HCT116 (cell line): Measurements from ENCODE around the gene SCAI. TPM values are rescaled to one million over a fixed set of nuclear protein-coding genes. Genes with fewer than 3 reads are reported as not detected.

Source experiments
- ATAC-seq: fragments of 200-7000 bp; cut with Tn5 transposase; 2 replicates; pipeline ENCODE4 v1.9.1; 2020; ENCODE audit warnings: mild to moderate bottlenecking, moderate library complexity
- BruUV-seq: library from RNA; stranded (reverse); fragments of 400-500 nt; replicated peaks from 2 replicates; lab custom pipeline; 2021; lab: Mats Ljungman, UMichigan
- CTCF ChIA-PET: fragments of 300-600 bp; sonication (Branson Sonifier 250); formaldehyde crosslinking; loops from one replicate; lab custom pipeline; 2021; ENCODE audit warnings: antibody characterized with exemption; lab: Charles Lee
- POLR2A ChIA-PET: fragments of 300-600, 350-600 bp; sonication (Branson Sonifier 250); formaldehyde crosslinking; loops from one replicate; lab custom pipeline; 2021; ENCODE audit warnings: antibody characterized with exemption; lab: Charles Lee
- RAD21 ChIA-PET, 2 experiments: fragments of 300-600 bp; sonication (Branson Sonifier 250); formaldehyde crosslinking; loops; one replicate each; lab custom pipeline; 2023; ENCODE audit warnings: low total read pairs in 2 of 2; ENCODE audit not compliant: uncharacterized antibody in 2 of 2, unreplicated experiment in 2 of 2, low non-redundant PET in 1 of 2; lab: Charles Lee
- DNase-seq: peaks from one replicate; pipeline ENCODE4 v3.0.0-alpha.2; 2010; ENCODE audit warnings: low read depth, low spot score
- H2AFZ ChIP-seq: fragments of 200-600 bp; shearing (Covaris generic), sonication (generic); 2 replicates; pipeline ENCODE4 v1.6.1; 2017; ENCODE audit warnings: low read depth, mixed run types, mixed read lengths, antibody characterized with exemption, low read length; ENCODE audit not compliant: poor library complexity, severe bottlenecking
- H3K27ac ChIP-seq: 2 replicates; pipeline ENCODE4 v1.5.1; 2012; ENCODE audit warnings: low read depth, low read length
- H3K27me3 ChIP-seq: fragments of 200-600 bp; sonication (generic); 2 replicates; pipeline ENCODE4 v1.6.1; 2016; ENCODE audit warnings: mixed run types, low read length, mixed read lengths; ENCODE audit not compliant: insufficient read depth
- H3K36me3 ChIP-seq, 2 experiments: fragments of 200-500 bp in 1 of 2; fragments of 200-600 bp in 1 of 2; sonication (Bioruptor generic) in 1 of 2; sonication (generic) in 1 of 2; 2 replicates each; pipeline versions ENCODE4 v1.5.1 to v1.6.1; 2014 to 2016; ENCODE audit warnings: low read length in 2 of 2, inconsistent platforms in 1 of 2, mixed read lengths in 1 of 2, mixed run types in 1 of 2; ENCODE audit not compliant: insufficient read depth in 2 of 2, control insufficient read depth in 1 of 2
- H3K4me1 ChIP-seq, 2 experiments: fragments of 200-600 bp in 1 of 2; sonication (generic) in 1 of 2; 2 replicates each; pipeline versions ENCODE4 v1.5.1 to v1.6.1; 2012 to 2017; ENCODE audit warnings: low read length in 2 of 2, inconsistent platforms in 1 of 2, mild to moderate bottlenecking in 1 of 2, mixed read lengths in 1 of 2, mixed run types in 1 of 2, moderate library complexity in 1 of 2; ENCODE audit not compliant: insufficient read depth in 2 of 2, control insufficient read depth in 1 of 2
- H3K4me2 ChIP-seq: fragments of 200-600 bp; sonication (generic); 2 replicates; pipeline ENCODE4 v1.6.1; 2017; ENCODE audit warnings: mixed run types, low read length, mixed read lengths
- H3K4me3 ChIP-seq, 2 experiments: fragments of 200-600 bp in 1 of 2; sonication (generic) in 1 of 2; replicated peaks in 1 of 2; 2 replicates each; pipeline ENCODE4 v1.5.1; 2011 to 2016; ENCODE audit warnings: low read length in 2 of 2, control low read depth in 1 of 2, low read depth in 1 of 2, mild to moderate bottlenecking in 1 of 2, mixed read lengths in 1 of 2, mixed run types in 1 of 2
- H3K79me2 ChIP-seq: fragments of 200-600 bp; sonication (generic); 2 replicates; pipeline ENCODE4 v1.6.1; 2017; ENCODE audit warnings: mild to moderate bottlenecking, mixed run types, low read length, moderate library complexity, mixed read lengths; ENCODE audit not compliant: insufficient read depth
- H3K9ac ChIP-seq: fragments of 200-600 bp; sonication (generic); 2 replicates; pipeline ENCODE4 v1.6.1; 2016; ENCODE audit warnings: low read length, mixed read lengths
- H3K9me2 ChIP-seq: fragments of 200-600 bp; sonication (generic), shearing (Covaris generic); 2 replicates; pipeline ENCODE4 v1.6.1; 2017; ENCODE audit warnings: mixed run types, mild to moderate bottlenecking, moderate library complexity; ENCODE audit not compliant: insufficient read depth
- H3K9me3 ChIP-seq, 2 experiments: fragments of 200-500 bp in 1 of 2; fragments of 200-600 bp in 1 of 2; sonication (Bioruptor generic) in 1 of 2; sonication (generic) in 1 of 2; 2 replicates each; pipeline ENCODE4 v1.6.1; 2014 to 2017; ENCODE audit warnings: low read length in 2 of 2, mixed read lengths in 2 of 2, inconsistent platforms in 1 of 2, low read depth in 1 of 2, mild to moderate bottlenecking in 1 of 2, mixed run types in 1 of 2, moderate library complexity in 1 of 2; ENCODE audit not compliant: control insufficient read depth in 1 of 2, insufficient read depth in 1 of 2
- H4K20me1 ChIP-seq: fragments of 200-600 bp; sonication (generic), shearing (Covaris generic); 2 replicates; pipeline ENCODE4 v1.6.1; 2017; ENCODE audit warnings: mixed run types, mild to moderate bottlenecking, moderate library complexity; ENCODE audit not compliant: insufficient read depth
- CBX3 ChIP-seq: IDR thresholded peaks from 2 replicates; pipeline ENCODE4 v1.6.1; 2012; ENCODE audit warnings: low read depth
- CEBPB ChIP-seq: IDR thresholded peaks from 2 replicates; pipeline ENCODE4 v1.6.1; 2012; ENCODE audit warnings: low read depth
- EGR1 ChIP-seq: IDR thresholded peaks from 2 replicates; pipeline ENCODE4 v1.6.1; 2012; ENCODE audit warnings: low read depth
- POLR2AphosphoS5 ChIP-seq: IDR thresholded peaks from 2 replicates; pipeline ENCODE4 v1.6.1; 2011; ENCODE audit warnings: mild to moderate bottlenecking, low read depth, low read length, moderate library complexity
- YY1 ChIP-seq: IDR thresholded peaks from 2 replicates; pipeline ENCODE4 v1.6.1; 2011; ENCODE audit warnings: low read length, low read depth, moderate library complexity, mild to moderate bottlenecking; ENCODE audit not compliant: insufficient replicate concordance; ENCODE audit errors: extremely low read depth
- intact Hi-C: fragments of 100-400 bp; cut with micrococcal nuclease; formaldehyde crosslinking; loops from 2 replicates; pipeline ENCODE4 v1.10.0; 2022
- total RNA-seq: library from RNA; stranded (reverse); gene quantifications from one replicate; pipeline ENCODE4 v1.2.1, GENCODE V29; 2021; ENCODE audit not compliant: unreplicated experiment

SCAI gene
- total RNA-seq, 1 experiment from 2014 or later = 14.0 TPM

GRCh38 chr9:125038166-125038565, 105.2 kb downstream of the SCAI start:
- H3K4me2 ChIP-seq = no peak overlapping the region
- RAD21 ChIA-PET = no interaction called here
- no peaks in the 10 kb centered on the region for H3K27me3 ChIP-seq
- no peaks in the 10 kb centered on the region for H3K9me3 ChIP-seq
- H2AFZ ChIP-seq = no peak overlapping the region
- H4K20me1 ChIP-seq = no peaks in the 10 kb centered on the region; the same call in 1 of the 2 replicates
- TF ChIP-seq CEBPB (no peak), POLR2AphosphoS5 (no peak)
- intact Hi-C loops = no loop called here
- no peak overlapping the region for H3K4me3 ChIP-seq
- no peak overlapping the region for H3K9ac ChIP-seq
- no TSS peak for BruUV-seq
- CTCF ChIA-PET = no interaction called here
- no peaks in the 10 kb centered on the region for H3K4me1 ChIP-seq
- no peak for DNase-seq
- H3K36me3 ChIP-seq = no peaks in the 10 kb centered on the region
- no peaks in the 10 kb centered on the region for H3K9me2 ChIP-seq
- no peak overlapping the region for H3K27ac ChIP-seq
- H3K79me2 ChIP-seq = no peaks in the 10 kb centered on the region
- no peak for ATAC-seq
- POLR2A ChIA-PET = no interaction called here

GRCh38 chr9:125028041-125028440, 115.3 kb downstream of the SCAI start:
- intact Hi-C loops = no loop called here
- ChIA-PET CTCF (no interaction called here), POLR2A (no interaction called here), RAD21 (no interaction called here)
- Histone ChIP-seq H3K4me2 (no peak overlapping the region), H3K4me3 (no peak overlapping the region), H3K27me3 (no peaks in the 10 kb centered on the region), H3K9ac (no peak overlapping the region), H3K79me2 (no peaks in the 10 kb centered on the region), H4K20me1 (no peaks in the 10 kb centered on the region), H3K9me2 (no peaks in the 10 kb centered on the region), H3K27ac (no peak overlapping the region), H3K36me3 (no peaks in the 10 kb centered on the region), H3K9me3 (no peaks in the 10 kb centered on the region), H2AFZ (no peak overlapping the region), H3K4me1 (no peaks in the 10 kb centered on the region)
- no peak for ATAC-seq
- no peak for DNase-seq
- no TSS peak for BruUV-seq
- TF ChIP-seq EGR1 = no peak
- TF ChIP-seq YY1 = no peak
- no peak for TF ChIP-seq CBX3
